Upper lobe of right lung (tissue), 1 donor: ENCODE data around the gene ALAS2. TPM values are rescaled to one million over a fixed set of nuclear protein-coding genes. Genes with fewer than 3 reads are reported as not detected.
A peak's percentile ranks its signal among the peaks of the same experiment; 100 is the strongest.
"Not testable (repeated sequence)": the region's sequence is repeated elsewhere in the genome, so short reads cannot be mapped to it uniquely, and the experiment has no call there.

Experiments used
- ATAC-seq: fragments of 200-7000 bp; cut with Tn5 transposase; one replicate; pipeline ENCODE4 v1.9.1; 2020; ENCODE audit warnings: mild to moderate bottlenecking, moderate library complexity
- DNase-seq: peaks from one replicate; pipeline ENCODE4 v3.0.0-alpha.2; 2020
- H3K27ac ChIP-seq: fragments of 200-600 bp; one replicate; pipeline ENCODE4 v1.8.0; 2022
- H3K27me3 ChIP-seq: fragments of 200-600 bp; one replicate; pipeline ENCODE4 v1.8.0; 2022; ENCODE audit warnings: mild to moderate bottlenecking
- H3K36me3 ChIP-seq: fragments of 200-600 bp; one replicate; pipeline ENCODE4 v1.8.0; 2022
- H3K4me1 ChIP-seq: fragments of 200-600 bp; one replicate; pipeline ENCODE4 v1.8.0; 2022
- H3K4me3 ChIP-seq: fragments of 200-600 bp; one replicate; pipeline ENCODE4 v1.8.0; 2022; ENCODE audit warnings: mild to moderate bottlenecking
- H3K9me3 ChIP-seq: fragments of 200-600 bp; one replicate; pipeline ENCODE4 v1.8.0; 2022
- CTCF ChIP-seq: fragments of 200-600 bp; IDR thresholded peaks from one replicate; pipeline ENCODE4 v1.8.0; 2022; ENCODE audit warnings: antibody characterized with exemption
- intact Hi-C: fragments of 100-400 bp; cut with DNase I; formaldehyde crosslinking; loops from one replicate; pipeline ENCODE4 v1.11.0; 2022
- total RNA-seq: library from RNA; stranded (reverse); fragmentation: NEBNext Ultra II Directional; extraction: Animal tissue kit (Norgen Biotek cat#: 25700); gene quantifications from one replicate; pipeline ENCODE4 v1.2.1, GENCODE V29; 2021
- donor health status: DM: no; HTN: yes; CAD: no; lungs with severe emphysema.

ALAS2 gene
- total RNA-seq, 1 donor from 2014 or later: 0.78 TPM

GRCh38 chrX:55056820-55057674 lies 26.3 kb upstream of the ALAS2 start:
- ATAC-seq (no peak), DNase-seq (no peak)
- Histone ChIP-seq H3K36me3 (no peaks in the 10 kb centered on the region), H3K27ac (no peak overlapping the region), H3K9me3 (no peaks in the 10 kb centered on the region), H3K4me1 (no peaks in the 10 kb centered on the region), H3K27me3 (no peaks in the 10 kb centered on the region), H3K4me3 (peak overlapping the region; percentile 10)
- no peak for TF ChIP-seq CTCF
- intact Hi-C loops: no loop called here

GRCh38 chrX:55050599-55050998 lies 19.8 kb upstream of the ALAS2 start:
- H3K27me3 ChIP-seq, H3K36me3 ChIP-seq, H3K4me1 ChIP-seq, H3K27ac ChIP-seq, H3K9me3 ChIP-seq, intact Hi-C loops, DNase-seq, H3K4me3 ChIP-seq, ATAC-seq: not testable (repeated sequence)

GRCh38 chrX:55041514-55041913 lies 10.7 kb upstream of the ALAS2 start:
- DNase-seq: no peak
- intact Hi-C loops: no loop called here
- TF ChIP-seq CTCF: no peak
- Histone ChIP-seq H3K27me3 (no peaks in the 10 kb centered on the region), H3K4me1 (no peaks in the 10 kb centered on the region), H3K4me3 (no peak overlapping the region), H3K27ac (no peak overlapping the region), H3K36me3 (no peaks in the 10 kb centered on the region), H3K9me3 (no peaks in the 10 kb centered on the region)
- no peak for ATAC-seq

GRCh38 chrX:55039471-55039870 lies 8.7 kb upstream of the ALAS2 start:
- ATAC-seq: no peak
- H3K4me1 ChIP-seq: no peaks in the 10 kb centered on the region

GRCh38 chrX:55033429-55033828 lies 2.7 kb upstream of the ALAS2 start:
- Histone ChIP-seq H3K27me3 (no peaks in the 10 kb centered on the region), H3K9me3 (no peaks in the 10 kb centered on the region), H3K4me1 (no peaks in the 10 kb centered on the region), H3K27ac (no peak overlapping the region), H3K4me3 (no peak overlapping the region), H3K36me3 (no peaks in the 10 kb centered on the region)
- no peak for TF ChIP-seq CTCF
- DNase-seq: no peak
- intact Hi-C loops: no loop called here
- ATAC-seq: no peak

More at GRCh38 chrX:55039471-55039870, 8.7 kb upstream of the ALAS2 start:
- intact Hi-C loops: no loop called here
- no peak overlapping the region for H3K27ac ChIP-seq
- no peaks in the 10 kb centered on the region for H3K27me3 ChIP-seq
- no peaks in the 10 kb centered on the region for H3K36me3 ChIP-seq
- no peak for TF ChIP-seq CTCF
- no peak overlapping the region for H3K4me3 ChIP-seq
- DNase-seq: no peak
- H3K9me3 ChIP-seq: no peaks in the 10 kb centered on the region

GRCh38 chrX:55029291-55029690 lies 1.5 kb downstream of the ALAS2 start:
- Histone ChIP-seq H3K9me3 (no peaks in the 10 kb centered on the region), H3K27me3 (no peaks in the 10 kb centered on the region), H3K36me3 (no peaks in the 10 kb centered on the region), H3K27ac (no peak overlapping the region), H3K4me3 (no peak overlapping the region), H3K4me1 (no peaks in the 10 kb centered on the region)
- no peak for ATAC-seq
- TF ChIP-seq CTCF: no peak
- intact Hi-C loops: no loop called here
- no peak for DNase-seq
